Memory B cell (primary cell): ENCODE results near the gene ZNF787.

ENCODE experiments used
- ATAC-seq: fragments of 150-1000 bp; cut with Tn5 transposase; 2 replicates; pipeline ENCODE4 v1.10.0; 2021; ENCODE audit warnings: low read depth, mild to moderate bottlenecking, moderate library complexity
- DNase-seq, 2 donors: peaks; one replicate each; pipeline ENCODE4 v3.0.0; 2022; ENCODE audit warnings: low spot score in 2 of 2
- H3K27ac Mint-ChIP-seq: one replicate; pipeline ENCODE4 v1.8.0; 2022; ENCODE audit warnings: mild to moderate bottlenecking, moderate library complexity, mixed read lengths
- H3K27me3 Mint-ChIP-seq: one replicate; pipeline ENCODE4 v1.8.0; 2022; ENCODE audit warnings: mixed read lengths
- H3K36me3 Mint-ChIP-seq: one replicate; pipeline ENCODE4 v1.8.0; 2022; ENCODE audit warnings: mild to moderate bottlenecking, mixed read lengths
- H3K4me1 Mint-ChIP-seq: one replicate; pipeline ENCODE4 v1.8.0; 2022; ENCODE audit warnings: mixed read lengths
- H3K4me3 Mint-ChIP-seq: one replicate; pipeline ENCODE4 v1.8.0; 2022; ENCODE audit warnings: mild to moderate bottlenecking, moderate library complexity, mixed read lengths
- H3K9me3 Mint-ChIP-seq: one replicate; pipeline ENCODE4 v1.8.0; 2022; ENCODE audit warnings: mixed read lengths

The ZNF787 gene

DNA sequence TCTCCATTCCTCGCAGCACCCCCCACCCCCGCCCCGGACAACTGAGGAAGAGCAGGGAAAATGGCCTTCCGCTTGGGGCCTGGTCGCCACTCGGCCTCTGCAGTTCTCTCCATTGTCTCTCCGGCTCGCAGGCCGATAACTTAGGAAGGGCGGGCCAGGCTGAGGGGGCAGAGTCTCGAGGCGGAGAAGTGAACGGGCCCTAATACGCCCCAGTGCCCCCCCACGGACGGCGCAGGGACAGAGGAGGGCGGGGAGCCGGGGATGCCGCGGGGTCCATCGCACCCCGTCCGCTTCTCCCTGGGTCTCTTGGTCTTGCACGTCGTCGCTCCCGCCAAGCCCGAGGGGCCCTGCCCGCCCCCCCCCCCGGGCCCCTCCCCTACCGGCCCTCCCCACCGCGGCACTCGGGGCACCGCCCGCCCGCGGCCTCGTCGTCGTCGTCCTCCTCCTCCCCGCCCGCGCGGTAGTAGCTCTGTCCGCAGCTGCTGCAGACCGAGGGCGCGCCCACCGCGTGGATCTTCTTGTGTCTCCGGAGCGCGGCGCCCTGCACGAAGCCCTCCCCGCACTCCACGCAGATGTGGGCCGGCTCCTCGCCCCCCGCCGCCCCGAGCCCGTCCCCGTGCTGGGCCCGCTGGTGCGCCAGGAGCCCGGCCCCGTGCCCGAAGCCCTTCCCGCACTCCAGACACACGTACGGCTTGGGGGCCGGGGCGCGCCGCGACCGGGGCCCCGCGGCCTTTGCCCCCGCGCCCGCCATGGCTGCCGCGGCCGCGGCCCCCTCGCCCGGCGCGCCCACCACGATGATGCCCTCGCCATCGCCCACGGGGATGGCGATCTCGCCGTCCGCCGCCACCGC lies 33.2 kb downstream of the ZNF787 start:
- H3K4me1 Mint-ChIP-seq = peaks cover 5% of the 10 kb centered on the region
- no peak overlapping the region for H3K27ac Mint-ChIP-seq
- H3K4me3 Mint-ChIP-seq = no peak overlapping the region
- peaks cover 9% of the 10 kb centered on the region for H3K36me3 Mint-ChIP-seq
- H3K27me3 Mint-ChIP-seq = no peaks in the 10 kb centered on the region
- H3K9me3 Mint-ChIP-seq = no peaks in the 10 kb centered on the region
- DNase-seq (no peak), ATAC-seq (no peak)

DNA sequence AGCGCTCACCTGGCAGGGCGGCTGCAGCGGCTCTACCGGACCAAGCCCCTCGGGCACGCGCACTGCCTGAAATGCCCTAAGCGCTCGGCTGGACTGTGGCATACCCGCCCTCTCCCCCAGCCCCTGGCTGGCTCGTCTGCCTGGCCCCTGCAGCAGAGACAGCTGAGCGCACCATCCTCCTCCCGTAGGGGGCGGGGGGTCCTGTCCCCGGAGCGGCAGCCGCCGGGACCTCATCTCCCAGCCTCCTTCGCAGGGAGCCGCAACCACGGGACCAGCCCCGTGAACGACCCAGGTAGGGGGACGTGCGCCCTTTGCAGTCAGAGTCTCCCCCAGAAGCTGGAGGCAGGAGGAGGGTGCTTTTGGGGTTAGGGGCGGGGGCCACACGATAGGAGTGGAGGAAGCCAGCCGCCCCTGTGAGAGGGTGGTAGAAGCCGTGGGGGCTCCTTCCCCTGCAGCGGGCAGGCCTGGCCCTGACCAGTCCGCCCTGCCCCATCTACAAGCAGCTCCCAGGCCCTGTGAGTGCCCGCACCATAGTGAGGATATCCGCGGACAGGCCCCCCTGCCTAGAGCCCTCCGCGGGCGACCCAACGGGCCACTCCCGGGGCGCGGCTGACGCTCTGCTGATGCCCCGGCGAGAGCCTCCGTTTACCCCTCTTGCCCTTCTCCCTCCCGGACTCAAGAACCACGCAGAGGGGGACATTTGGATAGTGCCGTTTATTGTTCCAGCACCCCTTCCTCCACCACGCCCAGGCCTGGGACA lies 34.2 kb downstream of the ZNF787 start:
- DNase-seq (no peak), ATAC-seq (no peak)
- peaks cover 6% of the 10 kb centered on the region for H3K4me1 Mint-ChIP-seq
- no peaks in the 10 kb centered on the region for H3K27me3 Mint-ChIP-seq
- no peak overlapping the region for H3K4me3 Mint-ChIP-seq
- H3K9me3 Mint-ChIP-seq = no peaks in the 10 kb centered on the region
- no peak overlapping the region for H3K27ac Mint-ChIP-seq
- H3K36me3 Mint-ChIP-seq = peaks cover 5% of the 10 kb centered on the region

DNA sequence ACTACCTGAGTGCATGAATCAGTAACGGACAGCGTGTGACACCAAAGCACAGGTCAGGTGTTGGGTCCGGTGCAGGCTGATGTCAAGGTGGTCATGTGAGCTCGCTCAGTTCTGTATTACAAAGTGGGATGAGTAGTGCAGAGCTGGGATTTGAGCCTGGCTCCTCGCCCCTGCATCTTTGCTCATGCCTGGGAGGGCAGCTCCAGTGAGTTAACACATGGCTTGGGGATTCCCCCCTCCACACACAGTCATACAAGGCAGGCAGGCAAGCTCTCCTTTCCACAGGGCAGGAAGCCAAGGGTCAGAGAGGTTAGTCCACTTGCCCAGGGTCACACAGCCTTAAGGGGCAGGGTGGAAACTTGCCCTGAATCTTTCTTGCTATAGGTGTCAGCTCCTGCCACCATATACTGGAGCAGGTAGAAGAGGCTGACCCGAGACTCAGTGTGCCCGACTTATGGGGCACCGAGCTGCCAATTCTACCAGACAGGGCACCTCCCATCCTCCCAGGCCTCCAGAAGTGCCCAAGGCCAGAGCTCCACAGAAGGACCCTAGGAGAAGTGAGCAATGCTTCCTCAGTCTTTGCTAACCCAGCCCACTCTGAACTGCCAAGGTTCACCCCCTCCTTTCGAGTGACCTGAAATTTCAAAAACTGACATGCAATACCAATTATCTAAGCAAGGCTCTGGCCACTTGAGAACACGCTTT lies 35.4 kb downstream of the ZNF787 start:
- Mint-ChIP-seq H3K4me3 (no peak overlapping the region), H3K9me3 (no peaks in the 10 kb centered on the region), H3K4me1 (peaks cover 17% of the 10 kb centered on the region), H3K27me3 (no peaks in the 10 kb centered on the region), H3K36me3 (peaks cover 2% of the 10 kb centered on the region), H3K27ac (no peak overlapping the region)
- DNase-seq (no peak), ATAC-seq (no peak)

DNA sequence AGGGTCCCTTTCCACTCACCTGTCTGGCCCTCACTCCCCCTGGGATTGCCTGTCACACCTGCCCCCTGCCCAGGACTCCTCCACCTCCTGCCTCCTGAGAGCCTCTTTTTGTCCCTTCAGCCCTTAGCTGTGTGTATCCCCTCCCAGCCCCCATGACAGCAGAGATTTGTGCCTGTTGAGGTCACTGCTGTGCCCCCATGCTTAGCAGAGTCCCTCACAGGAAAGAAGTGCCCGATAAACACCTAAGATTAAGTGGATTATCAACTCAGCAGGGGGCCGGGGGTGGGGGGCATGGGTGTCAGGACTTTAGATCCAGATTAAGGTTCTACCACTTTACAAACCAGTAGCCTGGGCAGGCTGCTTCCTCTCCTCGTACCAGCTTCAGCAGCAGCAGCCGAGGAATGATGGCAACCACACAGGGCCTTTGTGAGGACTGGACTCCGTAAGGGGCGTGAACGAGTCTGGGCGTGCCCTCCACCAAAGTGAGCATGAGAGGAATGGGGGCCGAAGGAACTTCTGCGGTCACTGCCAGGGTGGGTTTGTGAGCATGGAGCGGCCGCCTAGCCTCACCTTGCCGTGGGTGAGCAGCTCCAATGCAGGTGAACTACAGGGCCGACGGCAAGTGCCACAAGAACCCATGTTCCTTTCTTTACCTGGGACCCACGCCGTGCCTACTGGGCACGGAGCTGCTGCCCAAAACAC lies 36.1 kb downstream of the ZNF787 start:
- H3K27ac Mint-ChIP-seq = no peak overlapping the region
- peaks cover 18% of the 10 kb centered on the region for H3K4me1 Mint-ChIP-seq
- no peaks in the 10 kb centered on the region for H3K9me3 Mint-ChIP-seq
- no peaks in the 10 kb centered on the region for H3K27me3 Mint-ChIP-seq
- no peak for DNase-seq
- peaks cover under 1% of the 10 kb centered on the region for H3K36me3 Mint-ChIP-seq
- H3K4me3 Mint-ChIP-seq = no peak overlapping the region
- ATAC-seq = no peak

DNA sequence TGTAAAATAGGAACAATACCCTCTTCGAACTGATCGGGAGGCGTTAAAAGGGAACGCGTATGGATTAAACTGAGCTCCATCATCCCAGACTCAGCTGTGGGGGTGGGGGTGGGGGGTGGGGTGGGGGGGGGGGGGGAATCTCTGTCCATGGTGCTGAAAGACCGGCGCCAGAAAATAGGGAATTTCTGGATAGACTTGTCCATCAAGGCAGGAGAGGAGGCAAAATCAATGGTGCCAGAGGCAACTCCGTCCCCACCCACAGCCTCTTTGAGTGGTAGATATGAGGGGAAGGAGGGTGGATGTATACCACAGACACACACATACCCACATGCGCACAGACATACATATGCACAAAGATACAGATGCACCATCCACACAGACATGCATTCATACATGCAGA lies 37.4 kb downstream of the ZNF787 start:
- Mint-ChIP-seq H3K4me3 (no peak overlapping the region), H3K4me1 (peaks cover 17% of the 10 kb centered on the region), H3K27ac (no peak overlapping the region), H3K36me3 (no peaks in the 10 kb centered on the region), H3K9me3 (no peaks in the 10 kb centered on the region), H3K27me3 (no peaks in the 10 kb centered on the region)
- no peak for DNase-seq
- no peak for ATAC-seq

DNA sequence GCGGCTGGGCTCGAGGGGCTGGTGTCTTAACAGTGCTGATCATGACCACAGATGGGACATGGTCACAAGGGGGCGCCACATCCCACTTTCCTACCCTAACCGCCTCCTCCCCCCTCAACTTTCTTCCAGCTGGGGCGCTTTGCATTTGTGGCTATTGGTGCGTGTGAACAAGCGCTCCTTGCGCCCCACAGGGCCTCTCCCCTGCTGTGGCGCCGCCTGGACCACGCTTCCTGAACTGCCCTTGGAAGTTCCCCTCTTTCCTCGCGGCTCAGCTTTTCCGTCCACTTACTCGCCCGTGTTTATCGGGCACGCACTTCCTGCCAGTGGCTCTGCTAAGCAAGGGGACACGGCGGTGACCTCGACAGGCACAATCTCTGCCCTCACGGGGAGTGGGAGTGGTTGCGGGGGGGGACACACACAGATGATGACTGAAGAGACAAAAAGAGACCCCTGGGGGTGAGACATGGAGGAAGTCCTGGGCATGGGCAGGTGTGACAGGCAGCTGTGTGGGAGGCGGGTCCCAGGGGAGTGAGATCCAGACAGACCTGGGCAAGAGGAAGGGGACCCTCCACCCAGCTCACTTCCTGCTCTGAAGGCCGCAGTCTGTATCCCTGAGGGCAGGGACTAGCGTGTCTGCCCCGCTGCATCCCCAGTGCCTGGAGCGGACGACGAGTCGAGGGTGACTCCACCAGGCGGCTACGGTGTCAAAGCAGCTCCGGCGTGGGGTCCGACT lies 40.3 kb downstream of the ZNF787 start:
- Mint-ChIP-seq H3K4me1 (peaks cover 17% of the 10 kb centered on the region), H3K4me3 (peak overlapping the region; percentile 90), H3K27me3 (no peaks in the 10 kb centered on the region), H3K36me3 (no peaks in the 10 kb centered on the region), H3K9me3 (no peaks in the 10 kb centered on the region), H3K27ac (peak overlapping the region; percentile 85)
- peak; percentile 76 to 77 for DNase-seq
- ATAC-seq = peak; percentile 90

DNA sequence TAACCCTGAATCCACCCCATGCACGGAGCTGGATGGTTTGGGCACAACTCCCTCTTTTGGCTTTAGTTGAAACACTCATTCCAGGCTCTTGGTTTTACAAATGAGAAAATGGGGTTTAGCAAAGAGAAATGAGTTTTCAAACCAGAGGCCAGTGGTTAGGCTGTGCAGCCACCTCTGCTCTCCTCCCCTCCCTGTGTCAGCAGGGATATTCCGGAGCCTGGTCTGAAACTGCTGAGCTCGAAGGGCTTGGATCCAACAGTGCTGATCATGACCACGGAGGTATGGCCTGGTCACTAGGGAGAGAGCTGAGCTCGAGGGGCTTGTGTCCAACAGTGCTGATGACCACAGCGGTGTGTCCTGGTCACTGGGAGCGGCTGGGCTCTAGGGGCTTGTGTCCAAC lies 41.5 kb downstream of the ZNF787 start:
- no peak for DNase-seq
- Mint-ChIP-seq H3K9me3 (no peaks in the 10 kb centered on the region), H3K36me3 (no peaks in the 10 kb centered on the region), H3K4me1 (peaks cover 17% of the 10 kb centered on the region), H3K4me3 (no peak overlapping the region), H3K27me3 (no peaks in the 10 kb centered on the region), H3K27ac (no peak overlapping the region)
- ATAC-seq = no peak

DNA sequence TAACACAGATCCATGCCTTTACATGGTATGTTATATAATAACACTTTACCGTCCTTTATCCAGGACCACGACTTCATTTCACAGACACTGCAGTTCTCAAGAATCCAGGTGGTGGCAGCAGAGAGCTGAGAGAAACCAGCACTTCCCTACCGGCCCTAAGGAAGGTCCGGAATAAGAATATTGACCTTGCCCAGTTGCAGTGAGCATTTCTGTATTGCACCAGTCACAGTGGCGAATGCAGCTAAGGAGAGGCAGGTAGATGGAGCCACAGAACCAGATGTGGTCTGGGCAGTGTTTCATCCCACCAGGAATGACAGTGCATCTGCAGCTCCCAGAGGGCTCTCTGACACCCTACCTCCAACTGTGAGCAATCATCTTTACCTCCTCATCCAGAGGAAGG lies 44.6 kb downstream of the ZNF787 start:
- DNase-seq (peak; percentile 33 to 53), ATAC-seq (no peak)
- Mint-ChIP-seq H3K4me3 (no peak overlapping the region), H3K36me3 (no peaks in the 10 kb centered on the region), H3K27me3 (no peaks in the 10 kb centered on the region), H3K4me1 (peaks cover 9% of the 10 kb centered on the region), H3K27ac (no peak overlapping the region), H3K9me3 (no peaks in the 10 kb centered on the region)

DNA sequence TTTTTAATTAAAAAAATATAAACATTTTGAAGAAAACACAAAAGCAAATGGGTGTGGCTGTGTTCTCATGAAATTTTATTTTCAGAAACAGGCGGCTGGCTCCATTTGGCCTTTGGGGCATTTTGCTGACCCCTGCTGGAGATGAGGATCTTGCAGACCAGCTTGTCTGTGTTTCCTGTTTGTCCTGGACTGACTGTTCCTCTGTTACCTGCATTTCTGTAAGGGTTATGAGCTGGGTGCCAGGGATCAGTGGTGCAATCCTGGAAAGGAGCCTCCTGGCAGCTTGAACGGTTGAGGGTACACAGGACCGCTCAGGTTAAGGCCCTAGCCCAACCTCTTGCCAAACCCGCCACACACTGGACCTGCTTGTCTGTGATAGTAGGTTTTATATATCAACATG lies 49.9 kb downstream of the ZNF787 start:
- no peak overlapping the region for H3K4me3 Mint-ChIP-seq
- peaks cover 1% of the 10 kb centered on the region for H3K27me3 Mint-ChIP-seq
- ATAC-seq = no peak
- H3K4me1 Mint-ChIP-seq = peaks cover 5% of the 10 kb centered on the region
- H3K27ac Mint-ChIP-seq = no peak overlapping the region
- H3K9me3 Mint-ChIP-seq = no peaks in the 10 kb centered on the region
- no peaks in the 10 kb centered on the region for H3K36me3 Mint-ChIP-seq
- no peak for DNase-seq

DNA sequence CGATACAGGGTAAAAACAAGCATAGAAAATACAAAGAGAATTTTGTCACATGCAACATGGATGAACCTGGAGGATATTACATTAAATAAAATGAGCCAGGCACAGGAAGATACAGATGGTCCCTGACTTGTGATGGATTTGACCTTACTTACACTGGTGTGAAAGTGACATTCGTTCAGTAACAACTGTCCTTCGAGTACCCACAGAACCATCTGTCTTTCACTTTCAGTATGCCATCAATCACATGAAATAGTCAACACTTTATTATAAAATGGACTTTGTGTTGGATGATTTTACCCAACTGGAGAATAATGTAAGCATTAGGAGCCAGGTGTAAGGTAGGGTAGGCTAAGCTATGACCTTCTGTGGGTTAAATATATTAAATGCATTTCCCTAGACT lies 51.5 kb downstream of the ZNF787 start:
- no peaks in the 10 kb centered on the region for H3K9me3 Mint-ChIP-seq
- H3K27me3 Mint-ChIP-seq = peaks cover 1% of the 10 kb centered on the region
- H3K27ac Mint-ChIP-seq = no peak overlapping the region
- H3K36me3 Mint-ChIP-seq = no peaks in the 10 kb centered on the region
- ATAC-seq (no peak), DNase-seq (no peak)
- H3K4me1 Mint-ChIP-seq = peaks cover 8% of the 10 kb centered on the region
- no peak overlapping the region for H3K4me3 Mint-ChIP-seq

DNA sequence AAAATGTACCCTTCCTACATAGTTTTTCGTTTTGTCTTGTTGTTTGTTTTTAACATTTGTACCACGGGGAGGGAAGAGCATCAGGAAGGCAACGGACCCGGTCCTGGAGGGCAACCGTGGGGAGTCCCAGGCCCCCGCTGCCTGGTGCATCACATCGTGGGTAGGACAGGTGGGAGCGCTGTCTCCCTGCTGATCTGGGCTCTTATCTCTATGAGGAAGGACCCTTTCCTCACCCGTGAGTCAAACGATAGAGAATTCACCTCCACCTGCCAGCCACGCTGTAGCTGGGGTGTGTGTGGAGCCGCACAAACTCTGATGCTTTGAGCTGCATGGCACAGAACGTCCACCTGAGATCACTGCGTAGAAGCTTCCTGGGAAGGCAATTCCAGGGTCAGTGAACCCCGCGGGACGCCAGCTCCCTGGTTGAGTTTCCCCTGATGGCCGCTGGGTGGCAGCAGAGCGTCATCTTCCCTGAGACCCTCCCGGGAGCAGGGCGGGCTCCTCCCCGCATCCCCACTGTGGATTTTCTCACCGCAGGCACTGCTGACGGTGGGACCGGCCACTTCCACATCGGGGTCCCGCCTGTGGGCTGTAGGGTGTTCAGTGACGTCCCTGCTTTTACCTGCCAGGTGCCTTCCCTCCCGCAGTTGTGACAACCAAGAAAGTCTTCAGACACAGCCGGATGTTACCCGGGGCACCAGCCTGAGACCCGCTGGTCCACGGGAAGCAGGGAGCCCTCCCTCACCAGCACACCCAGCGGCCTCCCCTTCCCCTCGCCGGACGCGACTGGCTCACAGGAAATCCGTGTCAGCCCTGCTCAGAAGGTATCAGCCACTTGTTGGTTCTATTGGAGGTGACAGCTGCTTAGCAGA lies 54.7 kb downstream of the ZNF787 start:
- Mint-ChIP-seq H3K27me3 (peaks cover 10% of the 10 kb centered on the region), H3K4me1 (peaks cover 8% of the 10 kb centered on the region), H3K36me3 (no peaks in the 10 kb centered on the region), H3K27ac (no peak overlapping the region), H3K9me3 (no peaks in the 10 kb centered on the region), H3K4me3 (peak overlapping the region; percentile 57)
- DNase-seq (peak; percentile 52 to 67), ATAC-seq (peak; percentile 70)

DNA sequence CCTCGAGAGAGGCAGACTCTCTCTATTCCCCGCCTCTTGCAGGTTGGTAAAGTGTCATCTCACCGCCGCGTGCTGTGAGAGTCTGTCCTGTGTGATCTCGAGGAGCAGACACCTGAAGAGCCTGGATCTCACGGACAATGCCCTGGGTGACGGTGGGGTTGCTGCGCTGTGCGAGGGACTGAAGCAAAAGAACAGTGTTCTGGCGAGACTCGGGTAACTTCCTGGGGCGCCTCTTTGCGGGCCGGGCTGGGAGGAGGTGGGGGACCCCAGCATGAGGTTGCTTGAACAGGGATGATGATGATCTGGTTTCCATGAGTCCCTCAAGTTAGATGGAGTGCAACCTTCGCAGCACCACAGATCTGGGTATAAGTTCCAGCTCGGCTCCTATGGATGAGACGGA lies 67.5 kb downstream of the ZNF787 start:
- peaks cover 6% of the 10 kb centered on the region for H3K9me3 Mint-ChIP-seq
- DNase-seq (no peak), ATAC-seq (no peak)
- no peaks in the 10 kb centered on the region for H3K4me1 Mint-ChIP-seq
- H3K36me3 Mint-ChIP-seq = peaks cover 2% of the 10 kb centered on the region
- H3K27me3 Mint-ChIP-seq = peaks cover 25% of the 10 kb centered on the region
- no peak overlapping the region for H3K4me3 Mint-ChIP-seq
- H3K27ac Mint-ChIP-seq = no peak overlapping the region
